Upper lobe of right lung (tissue), 1 donor: ENCODE results near the gene ADAR. TPM values are rescaled to one million over a fixed set of nuclear protein-coding genes. Genes with fewer than 3 reads are reported as not detected.

Experiments
- ATAC-seq: fragments of 200-7000 bp; cut with Tn5 transposase; one replicate; pipeline ENCODE4 v1.9.1; 2020; ENCODE audit warnings: mild to moderate bottlenecking, moderate library complexity
- DNase-seq: peaks from one replicate; pipeline ENCODE4 v3.0.0-alpha.2; 2020
- H3K27ac ChIP-seq: fragments of 200-600 bp; one replicate; pipeline ENCODE4 v1.8.0; 2022
- H3K27me3 ChIP-seq: fragments of 200-600 bp; one replicate; pipeline ENCODE4 v1.8.0; 2022; ENCODE audit warnings: mild to moderate bottlenecking
- H3K36me3 ChIP-seq: fragments of 200-600 bp; one replicate; pipeline ENCODE4 v1.8.0; 2022
- H3K4me1 ChIP-seq: fragments of 200-600 bp; one replicate; pipeline ENCODE4 v1.8.0; 2022
- H3K4me3 ChIP-seq: fragments of 200-600 bp; one replicate; pipeline ENCODE4 v1.8.0; 2022; ENCODE audit warnings: mild to moderate bottlenecking
- H3K9me3 ChIP-seq: fragments of 200-600 bp; one replicate; pipeline ENCODE4 v1.8.0; 2022
- CTCF ChIP-seq: fragments of 200-600 bp; IDR thresholded peaks from one replicate; pipeline ENCODE4 v1.8.0; 2022; ENCODE audit warnings: antibody characterized with exemption
- intact Hi-C: fragments of 100-400 bp; cut with DNase I; formaldehyde crosslinking; loops from one replicate; pipeline ENCODE4 v1.11.0; 2022
- total RNA-seq: library from RNA; stranded (reverse); fragmentation: NEBNext Ultra II Directional; extraction: Animal tissue kit (Norgen Biotek cat#: 25700); gene quantifications from one replicate; pipeline ENCODE4 v1.2.1, GENCODE V29; 2021
- donor health status: DM: no; HTN: yes; CAD: no; lungs with severe emphysema.

Gene ADAR
- total RNA-seq, 1 donor from 2014 or later = 205 TPM

- H3K4me3 ChIP-seq = no peak overlapping the region
- DNase-seq = no peak
- intact Hi-C loops = no loop called here
- TF ChIP-seq CTCF = no peak
- no peaks in the 10 kb centered on the region for H3K36me3 ChIP-seq
- ATAC-seq = no peak
- no peaks in the 10 kb centered on the region for H3K9me3 ChIP-seq
- H3K27me3 ChIP-seq = no peaks in the 10 kb centered on the region
- H3K27ac ChIP-seq = no peak overlapping the region
- H3K4me1 ChIP-seq = peaks cover 8% of the 10 kb centered on the region
These were observed 13.9 kb upstream of the ADAR start for GRCh38 chr1:154621875-154622274.

GRCh38 chr1:154620751-154621150, 12.8 kb upstream of the ADAR start:
- Histone ChIP-seq H3K4me3 (no peak overlapping the region), H3K4me1 (no peaks in the 10 kb centered on the region), H3K27me3 (no peaks in the 10 kb centered on the region), H3K9me3 (no peaks in the 10 kb centered on the region), H3K27ac (no peak overlapping the region), H3K36me3 (no peaks in the 10 kb centered on the region)
- intact Hi-C loops = no loop called here
- TF ChIP-seq CTCF = no peak
- ATAC-seq = no peak
- DNase-seq = no peak

- H3K4me3 ChIP-seq = no peak overlapping the region
- intact Hi-C loops = no loop called here
These were observed 11.4 kb upstream of the ADAR start for GRCh38 chr1:154619181-154619948.

GRCh38 chr1:154616659-154617345, 8.8 kb upstream of the ADAR start:
- Histone ChIP-seq H3K27me3 (no peaks in the 10 kb centered on the region), H3K36me3 (no peaks in the 10 kb centered on the region), H3K4me1 (no peaks in the 10 kb centered on the region), H3K27ac (no peak overlapping the region), H3K4me3 (no peak overlapping the region), H3K9me3 (no peaks in the 10 kb centered on the region)
- TF ChIP-seq CTCF = no peak
- no peak for ATAC-seq
- intact Hi-C loops = no loop called here
- DNase-seq = no peak

More at GRCh38 chr1:154619181-154619948, 11.4 kb upstream of the ADAR start:
- Histone ChIP-seq H3K27ac (no peak overlapping the region), H3K4me1 (no peaks in the 10 kb centered on the region), H3K9me3 (no peaks in the 10 kb centered on the region), H3K27me3 (no peaks in the 10 kb centered on the region), H3K36me3 (no peaks in the 10 kb centered on the region)
- DNase-seq (no peak), ATAC-seq (no peak)
- no peak for TF ChIP-seq CTCF

- DNase-seq (no peak), ATAC-seq (no peak)
- H3K27ac ChIP-seq = no peak overlapping the region
- intact Hi-C loops = no loop called here
- no peak for TF ChIP-seq CTCF
- H3K36me3 ChIP-seq = no peaks in the 10 kb centered on the region
- no peaks in the 10 kb centered on the region for H3K27me3 ChIP-seq
- H3K4me1 ChIP-seq = no peaks in the 10 kb centered on the region
- no peak overlapping the region for H3K4me3 ChIP-seq
- no peaks in the 10 kb centered on the region for H3K9me3 ChIP-seq
These were observed 7.4 kb upstream of the ADAR start for GRCh38 chr1:154615411-154615810.
